H1 (cell line): ENCODE measurements around the gene SMYD3. TPM values are rescaled to one million over a fixed set of nuclear protein-coding genes. Genes with fewer than 3 reads are reported as not detected.

Source experiments
- polyA plus RNA-seq, 7 experiments: library from polyadenylated mRNA; depleted of rRNA in 3 of 7; stranded (reverse) in 5 of 7; unstranded in 2 of 7; fragments of >200 nt in 5 of 7; fragments of 200-250 nt in 2 of 7; gene quantifications; 1 replicate in 5 of 7; 2 replicates in 1 of 7; 4 replicates in 1 of 7; pipeline versions ENCODE4 v1.2.1 to v1.2.3, GENCODE V29; 2011 to 2013; ENCODE audit warnings: missing spikeins in 2 of 7, mixed read lengths in 2 of 7
- small RNA-seq: library from polyadenylated mRNA; stranded (forward); fragments of <200 nt; extraction: miRNeasy Mini kit (QIAGEN cat#:217004); gene quantifications from one replicate; pipeline ENCODE3, GENCODE V24; 2013; ENCODE audit not compliant: insufficient read depth
- total RNA-seq: library from RNA; stranded (reverse); fragmentation: NEBNext Ultra II Directional; extraction: Animal tissue kit (Norgen Biotek cat#: 25700); gene quantifications from 2 replicates; pipeline ENCODE4 v1.2.1, GENCODE V29; 2021

Gene SMYD3
- total and polyA plus RNA-seq, 2 of the 8 experiments (the other 6 are each of a cell fraction or from before 2014, with no cell fraction given): 17.3 to 25.4 TPM

Small RNAs within 50 kb of the gene (small RNA-seq; reads per million reads assigned to genes)
- gene AL356583.2: not detected
- not detected for gene RF00019
- gene RNU6-1283P: not detected

Other genes starting within 250 kb of the SMYD3 start
- gene TFB2M, start 59.0 kb upstream of the SMYD3 start, total RNA-seq: 20.5 and 22.0 TPM in 2 replicates
- gene TFB2M, start 59.0 kb upstream of the SMYD3 start, polyA plus RNA-seq (2011; rRNA removed): 6.9 and 10.4 TPM in 2 replicates
- 21.3 TPM in 2 replicates for gene CNST, start 59.2 kb upstream of the SMYD3 start, total RNA-seq
- gene CNST, start 59.2 kb upstream of the SMYD3 start, polyA plus RNA-seq (2011; rRNA removed): 3.5 and 5.3 TPM in 2 replicates
- gene SCCPDH, start 217.1 kb upstream of the SMYD3 start, total RNA-seq: 17.0 and 17.2 TPM in 2 replicates
- 6.2 and 9.5 TPM in 2 replicates for gene SCCPDH, start 217.1 kb upstream of the SMYD3 start, polyA plus RNA-seq (2011; rRNA removed)